ENCODE data around the gene IL17RE.
A peak's percentile ranks its signal among the peaks of the same experiment; 100 is the strongest.

The IL17RE gene

GRCh38 chr3:9878700-9879099 lies 23.9 kb upstream of the IL17RE start:
- Histone ChIP-seq H3K36me3 (ENCODE audit: control insufficient read depth in 5 of 5, insufficient read depth in 5 of 5, low read length in 5 of 5) (peaks cover 6 to 29% (median 8%) of the 10 kb centered on the region in 5 donors), H3K27ac (ENCODE audit: low read depth, low read length) (peak overlapping the region; percentile 99), H3K9ac (ENCODE audit: low read length in 5 of 5) (peak overlapping the region in 4 of 5 donors; percentile 35 to 98 (median 90)), H3K4me3 (ENCODE audit: low read depth in 1 of 5, low read length in 5 of 5) (peak overlapping the region; percentile 53 to 84 (median 75)), H3K4me1 (ENCODE audit: control insufficient read depth in 5 of 5, insufficient read depth in 5 of 5, low read length in 5 of 5) (peaks cover 6 to 52% (median 40%) of the 10 kb centered on the region in 5 donors), H3K9me3 (ENCODE audit: control insufficient read depth in 5 of 5, low read length in 5 of 5) (no peaks in the 10 kb centered on the region), H3K27me3 (ENCODE audit: control insufficient read depth in 5 of 5, insufficient read depth in 4 of 5, low read length in 5 of 5) (no peaks in the 10 kb centered on the region)

GRCh38 chr3:9879830-9880549 lies 22.7 kb upstream of the IL17RE start, which contains the start of gene CIDEC:
Gene CIDEC, minus strand, starts transcription at chr3:9880253. Its CDS starts 1,767 bp downstream, at chr3:9878486.
- H3K27ac ChIP-seq (ENCODE audit: low read depth, low read length), result peak within 1 kb of the TSS; percentile 99

GRCh38 chr3:9881441-9881840 lies 21.2 kb upstream of the IL17RE start:
- H3K9me3 ChIP-seq (ENCODE audit: control insufficient read depth in 5 of 5, low read length in 5 of 5), result no peaks in the 10 kb centered on the region
- peaks cover 0 to 17% (median 7%) of the 10 kb centered on the region in 5 donors for H3K36me3 ChIP-seq (ENCODE audit: control insufficient read depth in 5 of 5, insufficient read depth in 5 of 5, low read length in 5 of 5)
- no peak overlapping the region for H3K4me3 ChIP-seq (ENCODE audit: low read depth in 1 of 5, low read length in 5 of 5)
- no peaks in the 10 kb centered on the region for H3K27me3 ChIP-seq (ENCODE audit: control insufficient read depth in 5 of 5, insufficient read depth in 4 of 5, low read length in 5 of 5)
- H3K4me1 ChIP-seq (ENCODE audit: control insufficient read depth in 5 of 5, insufficient read depth in 5 of 5, low read length in 5 of 5), result peaks cover 6 to 33% (median 32%) of the 10 kb centered on the region in 5 donors
- H3K9ac ChIP-seq (ENCODE audit: low read length in 5 of 5), result no peak overlapping the region
- no peak overlapping the region for H3K27ac ChIP-seq (ENCODE audit: low read depth, low read length)

More at GRCh38 chr3:9879830-9880549, 22.7 kb upstream of the IL17RE start, which contains the start of gene CIDEC:
- H3K4me1 ChIP-seq (ENCODE audit: control insufficient read depth in 5 of 5, insufficient read depth in 5 of 5, low read length in 5 of 5), result peaks cover 6 to 47% (median 42%) of the 10 kb centered on the region in 5 donors
- H3K9ac ChIP-seq (ENCODE audit: low read length in 5 of 5), result peak within 1 kb of the TSS; percentile 71 to 98 (median 88)
- no peaks in the 10 kb centered on the region for H3K27me3 ChIP-seq (ENCODE audit: control insufficient read depth in 5 of 5, insufficient read depth in 4 of 5, low read length in 5 of 5)
- H3K4me3 ChIP-seq (ENCODE audit: low read depth in 1 of 5, low read length in 5 of 5), result peak within 1 kb of the TSS; percentile 53 to 84 (median 74)
- peaks cover 4 to 24% (median 7%) of the 10 kb centered on the region in 5 donors for H3K36me3 ChIP-seq (ENCODE audit: control insufficient read depth in 5 of 5, insufficient read depth in 5 of 5, low read length in 5 of 5)
- H3K9me3 ChIP-seq (ENCODE audit: control insufficient read depth in 5 of 5, low read length in 5 of 5), result no peaks in the 10 kb centered on the region

GRCh38 chr3:9883706-9884554 lies 18.7 kb upstream of the IL17RE start:
- H3K4me3 ChIP-seq (ENCODE audit: low read depth in 1 of 5, low read length in 5 of 5), result no peak overlapping the region
- H3K9me3 ChIP-seq (ENCODE audit: control insufficient read depth in 5 of 5, low read length in 5 of 5), result no peaks in the 10 kb centered on the region
- H3K36me3 ChIP-seq (ENCODE audit: control insufficient read depth in 5 of 5, insufficient read depth in 5 of 5, low read length in 5 of 5), result no peaks in the 10 kb centered on the region
- H3K27me3 ChIP-seq (ENCODE audit: control insufficient read depth in 5 of 5, insufficient read depth in 4 of 5, low read length in 5 of 5), result no peaks in the 10 kb centered on the region
- H3K9ac ChIP-seq (ENCODE audit: low read length in 5 of 5), result peak overlapping the region in 1 of 5 donors; percentile 28
- peak overlapping the region; percentile 74 for H3K27ac ChIP-seq (ENCODE audit: low read depth, low read length)
- peaks cover 3 to 14% (median 11%) of the 10 kb centered on the region in 5 donors for H3K4me1 ChIP-seq (ENCODE audit: control insufficient read depth in 5 of 5, insufficient read depth in 5 of 5, low read length in 5 of 5)

GRCh38 chr3:9884555-9885165 lies 18.0 kb upstream of the IL17RE start:
- Histone ChIP-seq H3K9me3 (ENCODE audit: control insufficient read depth in 5 of 5, low read length in 5 of 5) (no peaks in the 10 kb centered on the region), H3K36me3 (ENCODE audit: control insufficient read depth in 5 of 5, insufficient read depth in 5 of 5, low read length in 5 of 5) (no peaks in the 10 kb centered on the region), H3K9ac (ENCODE audit: low read length in 5 of 5) (peak overlapping the region in 1 of 5 donors; percentile 28), H3K4me3 (ENCODE audit: low read depth in 1 of 5, low read length in 5 of 5) (no peak overlapping the region), H3K4me1 (ENCODE audit: control insufficient read depth in 5 of 5, insufficient read depth in 5 of 5, low read length in 5 of 5) (peaks cover 2 to 14% (median 9%) of the 10 kb centered on the region in 5 donors), H3K27ac (ENCODE audit: low read depth, low read length) (peak overlapping the region; percentile 74), H3K27me3 (ENCODE audit: control insufficient read depth in 5 of 5, insufficient read depth in 4 of 5, low read length in 5 of 5) (no peaks in the 10 kb centered on the region)

- Histone ChIP-seq H3K36me3 (ENCODE audit: control insufficient read depth in 5 of 5, insufficient read depth in 5 of 5, low read length in 5 of 5) (no peaks in the 10 kb centered on the region), H3K27ac (ENCODE audit: low read depth, low read length) (no peak overlapping the region), H3K4me3 (ENCODE audit: low read depth in 1 of 5, low read length in 5 of 5) (no peak overlapping the region), H3K4me1 (ENCODE audit: control insufficient read depth in 5 of 5, insufficient read depth in 5 of 5, low read length in 5 of 5) (peaks cover 0 to 21% (median 17%) of the 10 kb centered on the region in 5 donors), H3K27me3 (ENCODE audit: control insufficient read depth in 5 of 5, insufficient read depth in 4 of 5, low read length in 5 of 5) (no peaks in the 10 kb centered on the region), H3K9me3 (ENCODE audit: control insufficient read depth in 5 of 5, low read length in 5 of 5) (no peaks in the 10 kb centered on the region), H3K9ac (ENCODE audit: low read length in 5 of 5) (no peak overlapping the region)
Measured at GRCh38 chr3:9886328-9886727, 16.3 kb upstream of the IL17RE start.

- no peaks in the 10 kb centered on the region for H3K27me3 ChIP-seq (ENCODE audit: control insufficient read depth in 5 of 5, insufficient read depth in 4 of 5, low read length in 5 of 5)
- peaks cover 0 to 3% (median 0%) of the 10 kb centered on the region in 5 donors for H3K36me3 ChIP-seq (ENCODE audit: control insufficient read depth in 5 of 5, insufficient read depth in 5 of 5, low read length in 5 of 5)
- no peak overlapping the region for H3K4me3 ChIP-seq (ENCODE audit: low read depth in 1 of 5, low read length in 5 of 5)
- no peaks in the 10 kb centered on the region for H3K9me3 ChIP-seq (ENCODE audit: control insufficient read depth in 5 of 5, low read length in 5 of 5)
- H3K4me1 ChIP-seq (ENCODE audit: control insufficient read depth in 5 of 5, insufficient read depth in 5 of 5, low read length in 5 of 5), result peaks cover 1 to 32% (median 22%) of the 10 kb centered on the region in 5 donors
- H3K27ac ChIP-seq (ENCODE audit: low read depth, low read length), result no peak overlapping the region
- H3K9ac ChIP-seq (ENCODE audit: low read length in 5 of 5), result no peak overlapping the region
Measured at GRCh38 chr3:9887480-9887879, 15.2 kb upstream of the IL17RE start.

- Histone ChIP-seq H3K9me3 (ENCODE audit: control insufficient read depth in 5 of 5, low read length in 5 of 5) (no peaks in the 10 kb centered on the region), H3K27me3 (ENCODE audit: control insufficient read depth in 5 of 5, insufficient read depth in 4 of 5, low read length in 5 of 5) (no peaks in the 10 kb centered on the region), H3K4me3 (ENCODE audit: low read depth in 1 of 5, low read length in 5 of 5) (no peak overlapping the region), H3K9ac (ENCODE audit: low read length in 5 of 5) (no peak overlapping the region), H3K36me3 (ENCODE audit: control insufficient read depth in 5 of 5, insufficient read depth in 5 of 5, low read length in 5 of 5) (peaks cover 0 to 12% (median 10%) of the 10 kb centered on the region in 5 donors), H3K4me1 (ENCODE audit: control insufficient read depth in 5 of 5, insufficient read depth in 5 of 5, low read length in 5 of 5) (peaks cover 1 to 38% (median 25%) of the 10 kb centered on the region in 5 donors), H3K27ac (ENCODE audit: low read depth, low read length) (no peak overlapping the region)
Measured at GRCh38 chr3:9888540-9888939, 14.1 kb upstream of the IL17RE start.

GRCh38 chr3:9889405-9889804 lies 13.2 kb upstream of the IL17RE start:
- Histone ChIP-seq H3K9me3 (ENCODE audit: control insufficient read depth in 5 of 5, low read length in 5 of 5) (no peaks in the 10 kb centered on the region), H3K9ac (ENCODE audit: low read length in 5 of 5) (peak overlapping the region in 1 of 5 donors; percentile 100), H3K27me3 (ENCODE audit: control insufficient read depth in 5 of 5, insufficient read depth in 4 of 5, low read length in 5 of 5) (no peaks in the 10 kb centered on the region), H3K27ac (ENCODE audit: low read depth, low read length) (no peak overlapping the region), H3K4me1 (ENCODE audit: control insufficient read depth in 5 of 5, insufficient read depth in 5 of 5, low read length in 5 of 5) (peaks cover 1 to 38% (median 22%) of the 10 kb centered on the region in 5 donors), H3K4me3 (ENCODE audit: low read depth in 1 of 5, low read length in 5 of 5) (no peak overlapping the region), H3K36me3 (ENCODE audit: control insufficient read depth in 5 of 5, insufficient read depth in 5 of 5, low read length in 5 of 5) (peaks cover 0 to 14% (median 13%) of the 10 kb centered on the region in 5 donors)
